A673 (cell line): ENCODE measurements around the gene POMP. TPM values are rescaled to one million over a fixed set of nuclear protein-coding genes. Genes with fewer than 3 reads are reported as not detected.

Experiments used
- BruUV-seq: library from RNA; stranded (reverse); fragments of 400-500 nt; replicated peaks from 2 replicates; lab custom pipeline; 2021; lab: Mats Ljungman, UMichigan
- CTCF ChIA-PET: fragments of 300-600 bp; sonication (Branson Sonifier 250); formaldehyde crosslinking; loops from one replicate; lab custom pipeline; 2022; ENCODE audit warnings: antibody characterized with exemption; lab: Charles Lee
- POLR2A ChIA-PET: fragments of 300-600 bp; sonication (Branson Sonifier 250); formaldehyde crosslinking; loops from one replicate; lab custom pipeline; 2022; ENCODE audit warnings: antibody characterized with exemption; ENCODE audit not compliant: low non-redundant PET; lab: Charles Lee
- DNase-seq: peaks from one replicate; pipeline ENCODE4 v3.0.0-alpha.2; 2015; ENCODE audit warnings: low spot score
- H3K27ac ChIP-seq: fragments of 200-600 bp; sonication (generic); 2 replicates; pipeline ENCODE4 v1.5.1; 2016; ENCODE audit warnings: mixed run types, low read depth, mild to moderate bottlenecking, mixed read lengths, antibody characterized with exemption, low read length; ENCODE audit not compliant: poor library complexity, severe bottlenecking
- H3K27me3 ChIP-seq: fragments of 200-600 bp; sonication (generic); replicated peaks from 2 replicates; pipeline ENCODE4 v1.6.1; 2017; ENCODE audit warnings: mixed run types, low read depth, mild to moderate bottlenecking, mixed read lengths, antibody characterized with exemption, low read length; ENCODE audit not compliant: insufficient read depth, poor library complexity
- H3K36me3 ChIP-seq: fragments of 200-600 bp; sonication (generic); 2 replicates; pipeline ENCODE4 v1.6.1; 2016; ENCODE audit warnings: mixed run types, mild to moderate bottlenecking, mixed read lengths, antibody characterized with exemption, low read length; ENCODE audit not compliant: insufficient read depth, poor library complexity, severe bottlenecking
- H3K4me1 ChIP-seq: fragments of 200-600 bp; sonication (generic); 2 replicates; pipeline ENCODE4 v1.6.1; 2017; ENCODE audit warnings: mixed run types, mild to moderate bottlenecking, mixed read lengths, antibody characterized with exemption, low read length; ENCODE audit not compliant: insufficient read depth, poor library complexity, severe bottlenecking
- H3K4me3 ChIP-seq: fragments of 200-600 bp; sonication (generic); 2 replicates; pipeline ENCODE4 v1.5.1; 2016; ENCODE audit warnings: low read depth, mixed run types, mild to moderate bottlenecking, mixed read lengths, low read length; ENCODE audit not compliant: poor library complexity, severe bottlenecking
- H3K9me3 ChIP-seq: fragments of 200-600 bp; sonication (generic); 2 replicates; pipeline ENCODE4 v1.6.1; 2016; ENCODE audit warnings: mixed run types, low read depth, mild to moderate bottlenecking, mixed read lengths, antibody characterized with exemption, low read length; ENCODE audit not compliant: poor library complexity, severe bottlenecking
- EZH2 ChIP-seq: fragments of 200-600 bp; sonication (generic); IDR thresholded peaks from 2 replicates; pipeline ENCODE4 v1.6.1; 2017; ENCODE audit warnings: borderline replicate concordance, low read depth, mild to moderate bottlenecking, mixed read lengths, antibody characterized with exemption, low read length; ENCODE audit not compliant: poor library complexity, severe bottlenecking
- intact Hi-C: fragments of 100-400 bp; cut with micrococcal nuclease; formaldehyde crosslinking; loops from one replicate; pipeline ENCODE4 v1.10.0; 2022; ENCODE audit not compliant: unreplicated experiment
- total RNA-seq: library from RNA; stranded (reverse); gene quantifications from 2 replicates; pipeline ENCODE4 v1.2.3, GENCODE V29; 2021
- TF ChIP-seq, protein P1 (sequence below): fragments of 300-800, 200-600 bp; sonication (generic); conservative IDR thresholded peaks from 2 replicates; pipeline ENCODE4 v1.5.1; 2017; ENCODE audit warnings: low read depth, mild to moderate bottlenecking, antibody characterized with exemption, low read length, moderate library complexity, mixed read lengths

POMP gene
- total RNA-seq, 1 experiment from 2014 or later: 185 TPM

- H3K27ac ChIP-seq: no peak overlapping the region
- BruUV-seq: no TSS peak
- no peaks in the 10 kb centered on the region for H3K27me3 ChIP-seq
- intact Hi-C loops: no loop called here
- H3K4me3 ChIP-seq: no peak overlapping the region
- no peaks in the 10 kb centered on the region for H3K36me3 ChIP-seq
- H3K9me3 ChIP-seq: no peaks in the 10 kb centered on the region
- TF ChIP-seq, protein P1, sequence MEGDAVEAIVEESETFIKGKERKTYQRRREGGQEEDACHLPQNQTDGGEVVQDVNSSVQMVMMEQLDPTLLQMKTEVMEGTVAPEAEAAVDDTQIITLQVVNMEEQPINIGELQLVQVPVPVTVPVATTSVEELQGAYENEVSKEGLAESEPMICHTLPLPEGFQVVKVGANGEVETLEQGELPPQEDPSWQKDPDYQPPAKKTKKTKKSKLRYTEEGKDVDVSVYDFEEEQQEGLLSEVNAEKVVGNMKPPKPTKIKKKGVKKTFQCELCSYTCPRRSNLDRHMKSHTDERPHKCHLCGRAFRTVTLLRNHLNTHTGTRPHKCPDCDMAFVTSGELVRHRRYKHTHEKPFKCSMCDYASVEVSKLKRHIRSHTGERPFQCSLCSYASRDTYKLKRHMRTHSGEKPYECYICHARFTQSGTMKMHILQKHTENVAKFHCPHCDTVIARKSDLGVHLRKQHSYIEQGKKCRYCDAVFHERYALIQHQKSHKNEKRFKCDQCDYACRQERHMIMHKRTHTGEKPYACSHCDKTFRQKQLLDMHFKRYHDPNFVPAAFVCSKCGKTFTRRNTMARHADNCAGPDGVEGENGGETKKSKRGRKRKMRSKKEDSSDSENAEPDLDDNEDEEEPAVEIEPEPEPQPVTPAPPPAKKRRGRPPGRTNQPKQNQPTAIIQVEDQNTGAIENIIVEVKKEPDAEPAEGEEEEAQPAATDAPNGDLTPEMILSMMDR: no peak
- DNase-seq: no peak
- no peaks in the 10 kb centered on the region for H3K4me1 ChIP-seq
- ChIA-PET POLR2A (no interaction called here), CTCF (interaction anchor here (0.5 kb wide), 1 partner anchor 673 kb away, joined by 5 read pairs; no protein-coding TSS in a partner anchor)
Measured at GRCh38 chr13:28697441-28697840, 38.5 kb downstream of the POMP start.

DNA sequence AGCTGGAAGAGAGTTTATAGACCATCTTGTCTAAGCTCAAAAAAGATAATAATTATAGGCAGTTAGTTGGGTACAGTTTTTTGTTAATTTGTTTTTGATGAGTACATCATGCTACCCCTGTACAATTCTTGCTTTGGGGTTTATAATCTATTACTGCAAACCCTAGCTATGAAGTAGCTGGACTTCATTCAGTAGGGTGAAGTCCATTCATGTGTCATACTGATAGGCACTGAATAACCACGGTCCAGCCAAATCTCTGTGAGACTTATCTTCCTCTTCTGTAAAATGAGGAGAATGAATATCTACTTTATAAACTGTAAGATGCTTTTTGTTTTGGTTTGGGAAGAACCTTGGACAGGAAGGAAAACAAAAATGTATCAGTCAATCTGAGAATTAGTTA, 40.3 kb downstream of the POMP start:
- TF ChIP-seq, protein P1: no peak
- no peak for TF ChIP-seq EZH2
- no peaks in the 10 kb centered on the region for H3K9me3 ChIP-seq
- BruUV-seq: no TSS peak
- no peaks in the 10 kb centered on the region for H3K4me1 ChIP-seq
- DNase-seq: no peak
- POLR2A ChIA-PET: no interaction called here
- CTCF ChIA-PET: no interaction called here
- no peaks in the 10 kb centered on the region for H3K27me3 ChIP-seq
- intact Hi-C loops: no loop called here
- no peaks in the 10 kb centered on the region for H3K36me3 ChIP-seq
- no peak overlapping the region for H3K27ac ChIP-seq
- no peak overlapping the region for H3K4me3 ChIP-seq

GRCh38 chr13:28704282-28704681, 45.4 kb downstream of the POMP start:
- H3K27ac ChIP-seq: no peak overlapping the region
- BruUV-seq: no TSS peak
- ChIA-PET POLR2A (no interaction called here), CTCF (no interaction called here)
- no peaks in the 10 kb centered on the region for H3K9me3 ChIP-seq
- DNase-seq: no peak
- H3K4me1 ChIP-seq: peaks cover 9% of the 10 kb centered on the region
- H3K36me3 ChIP-seq: no peaks in the 10 kb centered on the region
- no peak overlapping the region for H3K4me3 ChIP-seq
- H3K27me3 ChIP-seq: no peaks in the 10 kb centered on the region
- TF ChIP-seq, protein P1: no peak
- TF ChIP-seq EZH2: no peak
- intact Hi-C loops: no loop called here
